ENCODE data around the gene SPACDR.

SPACDR gene

GRCh38 chr7:100485471-100485876 is 21.4 kb upstream of the SPACDR start:
- no peak for DNase-seq (ENCODE audit: low read depth in 2 of 2)

GRCh38 chr7:100484673-100485045 is 20.6 kb upstream of the SPACDR start:
- no peak for DNase-seq (ENCODE audit: low read depth in 2 of 2)

GRCh38 chr7:100483722-100484672 is 19.9 kb upstream of the SPACDR start, which contains the start of gene NYAP1:
Gene NYAP1, plus strand, starts transcription at chr7:100483927. Its CDS starts 1,385 bp downstream, at chr7:100485312.
- DNase-seq (ENCODE audit: low read depth in 2 of 2) = no peak

GRCh38 chr7:100483090-100483721 is 19.1 kb upstream of the SPACDR start:
- DNase-seq (ENCODE audit: low read depth in 2 of 2) = peak; percentile 78

GRCh38 chr7:100482728-100483089 is 18.6 kb upstream of the SPACDR start:
- no peak for DNase-seq (ENCODE audit: low read depth in 2 of 2)

- DNase-seq (ENCODE audit: low read depth in 2 of 2) = no peak
These were observed 17.4 kb upstream of the SPACDR start for GRCh38 chr7:100481466-100481865.

- peak; percentile 84 to 92 for DNase-seq (ENCODE audit: low read depth in 2 of 2)
These were observed 15.0 kb upstream of the SPACDR start, which contains the start of gene TSC22D4 for GRCh38 chr7:100478958-100479660. Gene TSC22D4, minus strand, starts transcription at chr7:100479214. Its CDS starts 1,176 bp downstream, at chr7:100478038.

- no peak for DNase-seq (ENCODE audit: low read depth in 2 of 2)
These were observed 13.8 kb upstream of the SPACDR start for GRCh38 chr7:100477871-100478267.

- DNase-seq (ENCODE audit: low read depth in 2 of 2) = peak; percentile 35 to 57
These were observed 13.1 kb upstream of the SPACDR start for GRCh38 chr7:100476903-100477870.

GRCh38 chr7:100476101-100476780 is 12.2 kb upstream of the SPACDR start:
- no peak for DNase-seq (ENCODE audit: low read depth in 2 of 2)

- no peak for DNase-seq (ENCODE audit: low read depth in 2 of 2)
These were observed 11.5 kb upstream of the SPACDR start for GRCh38 chr7:100475549-100475948.

- no peak for DNase-seq (ENCODE audit: low read depth in 2 of 2)
These were observed 8.9 kb upstream of the SPACDR start for GRCh38 chr7:100472854-100473499.

GRCh38 chr7:100472121-100472851 is 8.2 kb upstream of the SPACDR start:
- no peak for DNase-seq (ENCODE audit: low read depth in 2 of 2)

- DNase-seq (ENCODE audit: low read depth in 2 of 2) = no peak
These were observed 7.0 kb upstream of the SPACDR start for GRCh38 chr7:100471021-100471420.

- DNase-seq (ENCODE audit: low read depth in 2 of 2) = peak; percentile 77 to 81
These were observed 5.4 kb upstream of the SPACDR start for GRCh38 chr7:100469227-100470044.

- DNase-seq (ENCODE audit: low read depth in 2 of 2) = no peak
These were observed 3.7 kb upstream of the SPACDR start for GRCh38 chr7:100467638-100468373.

All from stimulated activated CD8-positive, alpha-beta memory T cell treated with anti-CD3 and anti-CD28 coated beads, Interleukin-2, amount 100 ng/mL, for 48 hours (primary cell).